Transverse colon (tissue), 4 donors: ENCODE data around the gene FUT9.

Source experiments
- CTCF ChIP-seq, 5 experiments: fragments of 200-600 bp in 3 of 5; fragments of 450-650 bp in 2 of 5; sonication (generic) in 3 of 5; IDR thresholded peaks; 1 replicate in 2 of 5; 2 replicates in 3 of 5; pipeline ENCODE4 v1.5.1; 2016 to 2017; ENCODE audit warnings: antibody characterized with exemption in 5 of 5, inconsistent platforms in 3 of 5, mild to moderate bottlenecking in 2 of 5, moderate library complexity in 1 of 5
- EP300 ChIP-seq: sonication (generic); formaldehyde crosslinking; IDR thresholded peaks from one replicate; pipeline ENCODE4 v1.6.1; 2017; ENCODE audit warnings: antibody characterized with exemption, low read depth
- POLR2A ChIP-seq: fragments of 450-650 bp; IDR thresholded peaks from one replicate; pipeline ENCODE4 v1.6.1; 2016; ENCODE audit warnings: antibody characterized with exemption, mild to moderate bottlenecking, moderate library complexity
- POLR2AphosphoS5 ChIP-seq, 3 donors: sonication (generic); formaldehyde crosslinking; IDR thresholded peaks; one replicate each; pipeline ENCODE4 v1.6.1; 2016; ENCODE audit warnings: antibody characterized with exemption in 3 of 3

DNA sequence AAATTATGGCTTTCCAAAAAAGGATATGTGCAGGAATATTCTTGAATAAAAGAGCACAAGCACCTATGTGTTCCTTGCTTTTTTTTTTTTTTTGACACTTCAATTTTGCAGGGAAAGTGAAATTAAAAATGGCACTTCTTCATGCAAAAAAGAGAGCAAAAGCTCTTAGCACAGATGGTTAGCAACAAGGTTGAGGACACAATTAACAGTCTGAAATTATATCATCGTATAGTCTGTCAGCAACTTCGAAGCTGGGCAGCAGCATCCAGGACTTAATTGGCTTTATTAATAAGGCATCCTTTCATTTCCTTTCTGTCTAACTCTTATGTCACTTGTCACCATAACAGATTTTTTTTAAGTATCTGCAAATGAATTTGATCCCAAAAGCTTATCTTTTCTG is 122.6 kb downstream of the FUT9 start:
- no peak for TF ChIP-seq CTCF (IDR thresholded peaks at IDR 0.05)
- no peak for TF ChIP-seq POLR2AphosphoS5 (IDR thresholded peaks at IDR 0.05)
- TF ChIP-seq POLR2A = no peak
- no peak for TF ChIP-seq EP300
